ENCODE measurements around the gene ESPNL. TPM values are rescaled to one million over a fixed set of nuclear protein-coding genes. Genes with fewer than 3 reads are reported as not detected.

The ESPNL gene
- total and polyA plus RNA-seq, 2 donors: 0.23 to 3.5 TPM

- Histone ChIP-seq H3K27ac (ENCODE audit: low read depth) (no peak within 1 kb of the TSS), H3K4me1 (ENCODE audit: insufficient read depth) (no peaks in the 10 kb centered on the region), H3K4me3 (ENCODE audit: low read depth, low read length) (no peak within 1 kb of the TSS), H3K36me3 (ENCODE audit: insufficient read depth) (no peaks in the 10 kb centered on the region)
- DNase-seq (ENCODE audit: extremely low spot score): no peak
- WGBS: 53% methylated on average over 22 of the region's 22 CpGs
Measured at GRCh38 chr2:238138331-238139195, 38.4 kb downstream of the ESPNL start, which contains the start of gene KLHL30. Gene KLHL30, plus strand, starts transcription at chr2:238138668. Its CDS starts 2,087 bp downstream, at chr2:238140755.

GRCh38 chr2:238139196-238140039 lies 39.3 kb downstream of the ESPNL start:
- no peak overlapping the region for H3K4me3 ChIP-seq (ENCODE audit: low read depth, low read length)

GRCh38 chr2:238140040-238140439 lies 39.9 kb downstream of the ESPNL start:
- no peak for DNase-seq (ENCODE audit: extremely low spot score)
- H3K4me3 ChIP-seq (ENCODE audit: low read depth, low read length): no peak overlapping the region
- 91% methylated on average over 7 of the region's 7 CpGs for WGBS
- no peak overlapping the region for H3K27ac ChIP-seq (ENCODE audit: low read depth)
- H3K4me1 ChIP-seq (ENCODE audit: insufficient read depth): no peaks in the 10 kb centered on the region
- no peaks in the 10 kb centered on the region for H3K36me3 ChIP-seq (ENCODE audit: insufficient read depth)

More at GRCh38 chr2:238139196-238140039, 39.3 kb downstream of the ESPNL start:
- DNase-seq (ENCODE audit: extremely low spot score): no peak
- no peak overlapping the region for H3K27ac ChIP-seq (ENCODE audit: low read depth)
- no peaks in the 10 kb centered on the region for H3K36me3 ChIP-seq (ENCODE audit: insufficient read depth)
- no peaks in the 10 kb centered on the region for H3K4me1 ChIP-seq (ENCODE audit: insufficient read depth)
- WGBS: 69% methylated on average over 56 of the region's 56 CpGs

- WGBS: 96% methylated on average over 60 of the region's 60 CpGs
- Histone ChIP-seq H3K4me1 (ENCODE audit: insufficient read depth) (no peaks in the 10 kb centered on the region), H3K4me3 (ENCODE audit: low read depth, low read length) (no peak overlapping the region), H3K36me3 (ENCODE audit: insufficient read depth) (no peaks in the 10 kb centered on the region), H3K27ac (ENCODE audit: low read depth) (no peak overlapping the region)
- DNase-seq (ENCODE audit: extremely low spot score): no peak
Measured at GRCh38 chr2:238140721-238141540, 40.8 kb downstream of the ESPNL start.

GRCh38 chr2:238141541-238142318 lies 41.6 kb downstream of the ESPNL start:
- Histone ChIP-seq H3K4me3 (ENCODE audit: low read depth, low read length) (no peak overlapping the region), H3K36me3 (ENCODE audit: insufficient read depth) (no peaks in the 10 kb centered on the region), H3K27ac (ENCODE audit: low read depth) (no peak overlapping the region), H3K4me1 (ENCODE audit: insufficient read depth) (no peaks in the 10 kb centered on the region)
- 83% methylated on average over 10 of the region's 10 CpGs for WGBS
- DNase-seq (ENCODE audit: extremely low spot score): peak; percentile 51

- no peaks in the 10 kb centered on the region for H3K4me1 ChIP-seq (ENCODE audit: insufficient read depth)
- H3K4me3 ChIP-seq (ENCODE audit: low read depth, low read length): no peak overlapping the region
- no peaks in the 10 kb centered on the region for H3K36me3 ChIP-seq (ENCODE audit: insufficient read depth)
- no peak for DNase-seq (ENCODE audit: extremely low spot score)
- WGBS: 83% methylated on average over 30 of the region's 30 CpGs
- H3K27ac ChIP-seq (ENCODE audit: low read depth): no peak overlapping the region
Measured at GRCh38 chr2:238142382-238143205, 42.5 kb downstream of the ESPNL start.

GRCh38 chr2:238143239-238143951 lies 43.3 kb downstream of the ESPNL start:
- H3K4me3 ChIP-seq (ENCODE audit: low read depth, low read length): no peak overlapping the region
- no peaks in the 10 kb centered on the region for H3K4me1 ChIP-seq (ENCODE audit: insufficient read depth)
- no peak overlapping the region for H3K27ac ChIP-seq (ENCODE audit: low read depth)

GRCh38 chr2:238144262-238144661 lies 44.1 kb downstream of the ESPNL start:
- WGBS: 90% methylated on average over 5 of the region's 5 CpGs
- H3K4me1 ChIP-seq (ENCODE audit: insufficient read depth): no peaks in the 10 kb centered on the region
- H3K4me3 ChIP-seq (ENCODE audit: low read depth, low read length): no peak overlapping the region
- H3K27ac ChIP-seq (ENCODE audit: low read depth): no peak overlapping the region
- H3K36me3 ChIP-seq (ENCODE audit: insufficient read depth): no peaks in the 10 kb centered on the region
- DNase-seq (ENCODE audit: extremely low spot score): no peak

More at GRCh38 chr2:238143239-238143951, 43.3 kb downstream of the ESPNL start:
- no peak for DNase-seq (ENCODE audit: extremely low spot score)
- 65% methylated on average over 20 of the region's 20 CpGs for WGBS
- no peaks in the 10 kb centered on the region for H3K36me3 ChIP-seq (ENCODE audit: insufficient read depth)

- WGBS: 90% methylated on average over 12 of the region's 12 CpGs
- no peak overlapping the region for H3K4me3 ChIP-seq (ENCODE audit: low read depth, low read length)
- H3K27ac ChIP-seq (ENCODE audit: low read depth): no peak overlapping the region
- H3K4me1 ChIP-seq (ENCODE audit: insufficient read depth): no peaks in the 10 kb centered on the region
- H3K36me3 ChIP-seq (ENCODE audit: insufficient read depth): no peaks in the 10 kb centered on the region
- no peak for DNase-seq (ENCODE audit: extremely low spot score)
Measured at GRCh38 chr2:238145046-238145445, 44.9 kb downstream of the ESPNL start.

- 89% methylated on average over 12 of the region's 12 CpGs for WGBS
- no peaks in the 10 kb centered on the region for H3K36me3 ChIP-seq (ENCODE audit: insufficient read depth)
Measured at GRCh38 chr2:238145851-238146250, 45.7 kb downstream of the ESPNL start.

GRCh38 chr2:238146884-238147544 lies 46.9 kb downstream of the ESPNL start:
- no peak for DNase-seq (ENCODE audit: extremely low spot score)
- no peak overlapping the region for H3K4me3 ChIP-seq (ENCODE audit: low read depth, low read length)
- H3K4me1 ChIP-seq (ENCODE audit: insufficient read depth): no peaks in the 10 kb centered on the region
- WGBS: 88% methylated on average over 13 of the region's 13 CpGs
- no peak overlapping the region for H3K27ac ChIP-seq (ENCODE audit: low read depth)
- no peaks in the 10 kb centered on the region for H3K36me3 ChIP-seq (ENCODE audit: insufficient read depth)

More at GRCh38 chr2:238145851-238146250, 45.7 kb downstream of the ESPNL start:
- Histone ChIP-seq H3K4me1 (ENCODE audit: insufficient read depth) (no peaks in the 10 kb centered on the region), H3K4me3 (ENCODE audit: low read depth, low read length) (no peak overlapping the region), H3K27ac (ENCODE audit: low read depth) (no peak overlapping the region)
- DNase-seq (ENCODE audit: extremely low spot score): no peak
